Prostate gland (tissue), 2 donors: ENCODE measurements around the gene EPB41L1.

Experiments
- CTCF ChIP-seq, 4 experiments: fragments of 200-600 bp in 2 of 4; fragments of 450-650 bp in 2 of 4; sonication (generic) in 2 of 4; IDR thresholded peaks; 1 replicate in 3 of 4; 2 replicates in 1 of 4; pipeline ENCODE4 v1.5.1; 2016 to 2019; ENCODE audit warnings: antibody characterized with exemption in 4 of 4, mild to moderate bottlenecking in 2 of 4, moderate library complexity in 2 of 4
- POLR2AphosphoS5 ChIP-seq: sonication (generic); formaldehyde crosslinking; IDR thresholded peaks from one replicate; pipeline ENCODE4 v1.6.1; 2017; ENCODE audit warnings: antibody characterized with exemption

GRCh38 chr20:36107881-36108280, 46.7 kb upstream of the EPB41L1 start:
- no peak for TF ChIP-seq CTCF (IDR thresholded peaks at IDR 0.05)
- no peak for TF ChIP-seq POLR2AphosphoS5
